Neuron (in vitro differentiated cells): ENCODE data around the gene UNK.

Source experiments
- H2AFZ ChIP-seq: one replicate; pipeline ENCODE4 v1.6.1; 2013; ENCODE audit warnings: low read depth, mild to moderate bottlenecking, inconsistent platforms, low read length, moderate library complexity
- H3K27me3 ChIP-seq: one replicate; pipeline ENCODE4 v1.6.1; 2013; ENCODE audit warnings: low read length; ENCODE audit not compliant: insufficient read depth
- H3K36me3 ChIP-seq: one replicate; pipeline ENCODE4 v1.6.1; 2013; ENCODE audit warnings: low read length; ENCODE audit not compliant: insufficient read depth
- H3K4me1 ChIP-seq: one replicate; pipeline ENCODE4 v1.6.1; 2013; ENCODE audit warnings: low read length; ENCODE audit not compliant: insufficient read depth
- H3K4me3 ChIP-seq: 2 replicates; pipeline ENCODE4 v1.5.1; 2013; ENCODE audit warnings: mild to moderate bottlenecking, low read length, moderate library complexity
- H3K9me3 ChIP-seq: one replicate; pipeline ENCODE4 v1.6.1; 2013; ENCODE audit warnings: low read length

The UNK gene

GRCh38 chr17:75750661-75751423 is 33.8 kb upstream of the UNK start:
- no peaks in the 10 kb centered on the region for H3K9me3 ChIP-seq
- no peaks in the 10 kb centered on the region for H3K36me3 ChIP-seq
- no peaks in the 10 kb centered on the region for H3K4me1 ChIP-seq
- H3K27me3 ChIP-seq, result no peaks in the 10 kb centered on the region
- H3K4me3 ChIP-seq, result no peak overlapping the region
- no peak overlapping the region for H2AFZ ChIP-seq

DNA sequence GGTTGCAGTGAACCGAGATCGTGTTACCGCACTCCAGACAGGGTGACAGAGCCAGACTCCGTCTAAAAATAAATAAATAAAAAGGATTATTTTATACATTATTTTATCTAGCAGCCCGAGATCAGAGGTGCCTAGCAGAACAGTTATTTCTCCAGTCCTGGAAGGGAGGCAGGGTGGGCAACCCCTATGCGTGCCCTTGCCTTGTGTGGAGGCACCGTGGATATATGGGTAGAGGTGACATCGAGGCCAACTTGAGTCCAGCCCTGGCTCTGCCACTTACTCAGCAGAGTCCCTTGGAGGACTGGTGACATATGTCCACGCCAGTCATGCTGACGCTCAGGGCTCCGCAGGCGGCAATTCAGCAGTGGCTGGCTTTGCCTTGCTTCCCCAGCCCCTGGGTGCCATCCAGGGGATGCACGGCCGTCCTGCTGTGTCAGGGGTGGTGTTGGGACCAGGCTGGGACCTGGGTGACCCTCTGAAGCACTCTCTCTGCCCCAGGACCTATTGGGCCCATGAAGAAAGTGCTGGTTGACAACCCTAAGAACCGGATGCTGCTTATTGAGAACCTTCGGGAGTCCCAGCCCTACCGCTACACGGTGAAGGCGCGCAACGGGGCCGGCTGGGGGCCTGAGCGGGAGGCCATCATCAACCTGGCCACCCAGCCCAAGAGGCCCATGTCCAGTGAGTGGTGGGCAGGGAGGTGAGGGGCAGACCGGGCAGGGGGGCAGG is 32.8 kb upstream of the UNK start:
- no peaks in the 10 kb centered on the region for H3K4me1 ChIP-seq
- H3K36me3 ChIP-seq, result no peaks in the 10 kb centered on the region
- no peak overlapping the region for H2AFZ ChIP-seq
- H3K4me3 ChIP-seq, result no peak overlapping the region
- no peaks in the 10 kb centered on the region for H3K27me3 ChIP-seq
- H3K9me3 ChIP-seq, result no peaks in the 10 kb centered on the region

DNA sequence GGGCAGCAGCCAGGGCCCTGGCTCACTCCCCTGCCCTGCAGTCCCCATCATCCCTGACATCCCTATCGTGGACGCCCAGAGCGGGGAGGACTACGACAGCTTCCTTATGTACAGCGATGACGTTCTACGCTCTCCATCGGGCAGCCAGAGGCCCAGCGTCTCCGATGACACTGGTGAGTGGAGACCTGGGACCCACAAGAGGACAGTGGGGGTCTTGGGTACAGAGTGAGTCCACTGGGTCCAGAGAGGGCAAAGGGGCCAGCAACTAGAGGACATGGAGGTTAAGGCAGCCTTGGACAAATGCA is 32.2 kb upstream of the UNK start:
- Histone ChIP-seq H2AFZ (no peak overlapping the region), H3K36me3 (no peaks in the 10 kb centered on the region), H3K4me3 (no peak overlapping the region), H3K4me1 (no peaks in the 10 kb centered on the region), H3K9me3 (no peaks in the 10 kb centered on the region), H3K27me3 (no peaks in the 10 kb centered on the region)

DNA sequence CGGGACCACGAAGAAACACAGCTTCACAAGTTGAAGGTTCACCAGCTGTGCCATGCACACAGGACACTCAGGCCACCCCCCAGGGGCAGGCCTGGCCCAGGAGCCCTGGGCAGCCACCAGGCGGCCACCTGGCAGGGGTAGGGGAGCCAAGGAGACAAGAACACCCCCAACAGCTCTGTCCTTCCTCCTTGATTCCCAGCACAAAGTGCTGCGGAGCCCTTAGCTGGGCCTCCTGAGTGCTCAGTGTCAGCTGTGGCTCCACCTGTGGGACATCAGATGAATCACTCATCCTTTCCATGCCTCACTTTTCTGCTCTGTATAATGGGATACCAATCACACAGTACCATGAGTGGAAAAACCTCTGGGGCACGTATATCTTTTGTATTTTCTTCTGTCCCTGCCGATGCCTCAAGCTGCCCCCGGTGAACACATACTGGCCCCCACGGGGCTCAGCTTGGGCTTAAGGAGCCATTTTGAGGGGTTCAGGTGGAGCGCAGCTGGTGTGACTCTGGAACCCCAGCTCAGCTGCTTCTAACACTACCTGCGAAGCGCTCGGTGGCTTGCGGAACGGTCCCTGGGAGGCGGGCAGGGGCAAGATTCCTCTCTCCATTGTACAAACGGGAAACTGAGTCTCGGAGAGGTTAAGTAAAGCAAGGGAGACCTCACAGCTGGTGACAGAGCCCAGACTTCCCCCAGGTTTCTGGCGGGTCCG is 31.6 kb upstream of the UNK start:
- Histone ChIP-seq H2AFZ (no peak overlapping the region), H3K36me3 (no peaks in the 10 kb centered on the region), H3K9me3 (no peaks in the 10 kb centered on the region), H3K4me3 (no peak overlapping the region), H3K4me1 (no peaks in the 10 kb centered on the region), H3K27me3 (no peaks in the 10 kb centered on the region)

DNA sequence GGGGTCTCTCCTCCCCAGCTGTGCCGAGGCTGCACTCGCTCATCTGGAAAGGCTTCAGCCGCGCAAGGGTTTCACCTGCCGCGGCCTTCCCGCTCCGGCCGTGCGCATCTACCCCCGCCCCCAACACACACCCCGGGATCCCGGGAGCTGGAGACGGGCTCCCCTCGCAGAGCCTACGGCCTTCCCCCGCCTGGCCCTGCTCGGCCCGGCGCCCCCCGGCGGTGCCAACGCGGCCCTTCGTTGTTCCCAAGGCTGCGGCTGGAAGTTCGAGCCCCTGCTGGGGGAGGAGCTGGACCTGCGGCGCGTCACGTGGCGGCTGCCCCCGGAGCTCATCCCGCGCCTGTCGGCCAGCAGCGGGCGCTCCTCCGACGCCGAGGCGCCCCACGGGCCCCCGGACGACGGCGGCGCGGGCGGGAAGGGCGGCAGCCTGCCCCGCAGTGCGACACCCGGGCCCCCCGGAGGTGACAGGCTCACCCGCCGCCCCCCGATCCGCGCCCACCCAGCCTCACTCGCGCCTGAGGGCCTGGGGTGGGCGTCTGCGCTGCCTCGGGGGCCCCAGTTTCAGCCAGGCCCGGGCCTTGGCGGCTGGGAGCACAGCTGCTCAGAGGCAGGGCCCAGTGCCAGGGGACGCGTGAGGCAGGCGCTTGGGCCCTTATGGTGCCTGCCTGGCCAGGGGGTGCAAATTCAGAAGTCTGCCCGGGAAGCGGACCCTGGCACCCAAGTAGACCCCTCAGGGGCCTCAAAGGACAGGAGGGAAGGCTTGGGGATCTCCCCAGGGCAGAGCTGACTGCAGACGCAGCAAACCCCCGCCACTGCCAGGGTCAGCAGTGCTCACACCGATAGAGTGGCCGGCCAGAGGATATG is 30.9 kb upstream of the UNK start:
- Histone ChIP-seq H3K4me1 (no peaks in the 10 kb centered on the region), H3K27me3 (no peaks in the 10 kb centered on the region), H3K36me3 (no peaks in the 10 kb centered on the region), H3K9me3 (no peaks in the 10 kb centered on the region), H2AFZ (no peak overlapping the region), H3K4me3 (no peak overlapping the region)

DNA sequence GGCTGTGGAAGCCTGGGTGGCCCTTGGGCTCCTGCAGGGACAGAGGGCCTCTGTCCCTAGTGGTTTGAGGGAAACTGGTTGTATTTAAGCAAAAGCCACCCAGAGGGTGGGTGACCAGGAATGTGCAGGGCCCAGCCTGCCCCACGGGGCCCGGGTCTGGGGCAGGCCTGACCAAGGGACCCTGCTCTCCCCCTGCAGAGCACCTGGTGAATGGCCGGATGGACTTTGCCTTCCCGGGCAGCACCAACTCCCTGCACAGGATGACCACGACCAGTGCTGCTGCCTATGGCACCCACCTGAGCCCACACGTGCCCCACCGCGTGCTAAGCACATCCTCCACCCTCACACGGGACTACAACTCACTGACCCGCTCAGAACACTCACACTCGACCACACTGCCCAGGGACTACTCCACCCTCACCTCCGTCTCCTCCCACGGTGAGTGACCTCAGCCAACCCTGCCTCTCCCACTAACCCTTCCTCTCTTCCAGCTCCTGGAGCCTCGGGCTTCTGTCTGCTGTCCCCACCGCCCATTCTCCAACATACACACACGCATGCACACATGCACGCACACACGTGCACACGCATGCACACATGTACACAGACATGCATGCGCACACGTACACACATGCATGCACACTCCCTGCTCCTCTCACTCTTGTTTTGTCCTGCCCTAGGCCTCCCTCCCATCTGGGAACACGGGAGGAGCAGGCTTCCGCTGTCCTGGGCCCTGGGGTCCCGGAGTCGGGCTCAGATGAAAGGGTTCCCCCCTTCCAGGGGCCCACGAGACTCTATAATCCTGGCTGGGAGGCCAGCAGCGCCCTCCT is 30.0 kb upstream of the UNK start:
- H2AFZ ChIP-seq, result no peak overlapping the region
- H3K27me3 ChIP-seq, result no peaks in the 10 kb centered on the region
- no peaks in the 10 kb centered on the region for H3K36me3 ChIP-seq
- H3K9me3 ChIP-seq, result no peaks in the 10 kb centered on the region
- no peaks in the 10 kb centered on the region for H3K4me1 ChIP-seq
- H3K4me3 ChIP-seq, result no peak overlapping the region

DNA sequence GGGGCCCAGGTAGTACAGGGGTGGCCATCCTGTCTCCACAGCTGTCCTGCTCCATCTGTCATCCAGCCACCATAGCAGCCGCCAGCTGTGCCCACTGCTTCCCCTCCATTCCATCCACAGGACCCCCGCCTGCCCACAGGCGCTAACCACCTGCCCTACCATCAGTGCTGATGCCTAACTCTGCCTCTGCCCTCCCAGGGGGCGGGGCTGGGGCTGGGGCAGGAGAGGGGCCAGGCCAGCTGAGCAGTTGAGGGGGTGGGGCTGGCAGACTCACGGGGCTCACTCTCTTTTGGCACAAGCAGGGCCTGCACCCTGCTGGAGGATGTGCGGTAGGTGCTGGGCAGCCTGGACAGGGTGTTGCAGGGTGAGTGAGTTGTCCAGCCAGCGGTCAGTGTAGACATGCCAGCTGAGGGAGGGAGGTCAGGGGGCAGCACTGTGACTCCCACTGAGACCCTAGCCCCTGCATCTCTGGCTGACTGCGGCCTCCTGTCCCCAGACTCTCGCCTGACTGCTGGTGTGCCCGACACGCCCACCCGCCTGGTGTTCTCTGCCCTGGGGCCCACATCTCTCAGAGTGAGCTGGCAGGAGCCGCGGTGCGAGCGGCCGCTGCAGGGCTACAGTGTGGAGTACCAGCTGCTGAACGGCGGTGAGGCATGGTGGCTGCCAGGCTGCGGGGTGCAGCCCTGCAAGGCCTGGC is 29.3 kb upstream of the UNK start:
- H2AFZ ChIP-seq, result no peak overlapping the region
- no peak overlapping the region for H3K4me3 ChIP-seq
- no peaks in the 10 kb centered on the region for H3K36me3 ChIP-seq
- no peaks in the 10 kb centered on the region for H3K4me1 ChIP-seq
- no peaks in the 10 kb centered on the region for H3K9me3 ChIP-seq
- H3K27me3 ChIP-seq, result no peaks in the 10 kb centered on the region

GRCh38 chr17:75755990-75756389 is 28.6 kb upstream of the UNK start:
- H2AFZ ChIP-seq, result no peak overlapping the region
- no peak overlapping the region for H3K4me3 ChIP-seq
- H3K27me3 ChIP-seq, result no peaks in the 10 kb centered on the region
- H3K9me3 ChIP-seq, result no peaks in the 10 kb centered on the region
- no peaks in the 10 kb centered on the region for H3K4me1 ChIP-seq
- H3K36me3 ChIP-seq, result no peaks in the 10 kb centered on the region

- Histone ChIP-seq H2AFZ (no peak overlapping the region), H3K9me3 (no peaks in the 10 kb centered on the region), H3K4me3 (no peak overlapping the region), H3K36me3 (no peaks in the 10 kb centered on the region), H3K4me1 (no peaks in the 10 kb centered on the region), H3K27me3 (no peaks in the 10 kb centered on the region)
Measured at GRCh38 chr17:75756451-75757085, 28.0 kb upstream of the UNK start.

DNA sequence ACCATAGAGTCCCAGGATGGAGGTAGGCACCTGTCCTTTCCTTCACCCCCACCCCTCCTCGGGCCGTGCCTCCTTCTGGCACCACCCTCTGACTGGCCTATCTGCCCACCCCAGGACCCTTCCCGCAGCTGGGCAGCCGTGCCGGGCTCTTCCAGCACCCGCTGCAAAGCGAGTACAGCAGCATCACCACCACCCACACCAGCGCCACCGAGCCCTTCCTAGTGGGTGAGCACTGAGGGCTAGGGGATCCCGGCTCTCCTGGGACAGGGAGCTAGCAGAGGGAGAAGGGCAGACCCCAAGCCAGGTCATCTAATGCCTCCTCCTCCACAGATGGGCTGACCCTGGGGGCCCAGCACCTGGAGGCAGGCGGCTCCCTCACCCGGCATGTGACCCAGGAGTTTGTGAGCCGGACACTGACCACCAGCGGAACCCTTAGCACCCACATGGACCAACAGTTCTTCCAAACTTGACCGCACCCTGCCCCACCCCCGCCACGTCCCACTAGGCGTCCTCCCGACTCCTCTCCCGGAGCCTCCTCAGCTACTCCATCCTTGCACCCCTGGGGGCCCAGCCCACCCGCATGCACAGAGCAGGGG is 27.4 kb upstream of the UNK start:
- Histone ChIP-seq H3K9me3 (no peaks in the 10 kb centered on the region), H2AFZ (no peak overlapping the region), H3K27me3 (no peaks in the 10 kb centered on the region), H3K4me3 (no peak overlapping the region), H3K4me1 (no peaks in the 10 kb centered on the region), H3K36me3 (no peaks in the 10 kb centered on the region)

- Histone ChIP-seq H3K9me3 (no peaks in the 10 kb centered on the region), H3K36me3 (no peaks in the 10 kb centered on the region), H3K27me3 (no peaks in the 10 kb centered on the region), H3K4me3 (no peak overlapping the region), H3K4me1 (no peaks in the 10 kb centered on the region), H2AFZ (no peak overlapping the region)
Measured at GRCh38 chr17:75758131-75758905, 26.3 kb upstream of the UNK start.
